Hepatocyte (in vitro differentiated cells): ENCODE data around the gene IKZF1. TPM values are rescaled to one million over a fixed set of nuclear protein-coding genes. Genes with fewer than 3 reads are reported as not detected.

Source experiments
- DNase-seq: peaks from one replicate; pipeline ENCODE4 v3.0.0-alpha.2; 2016; ENCODE audit warnings: low spot score
- H2AFZ ChIP-seq: fragments of 200-600 bp; sonication (generic); 2 replicates; pipeline ENCODE4 v1.6.0; 2016; ENCODE audit warnings: antibody characterized with exemption, mild to moderate bottlenecking
- H3K27ac ChIP-seq: fragments of 200-600 bp; sonication (generic); 2 replicates; pipeline ENCODE4 v1.5.1; 2016; ENCODE audit warnings: mild to moderate bottlenecking
- H3K27me3 ChIP-seq: fragments of 200-600 bp; sonication (generic); 2 replicates; pipeline ENCODE4 v1.6.1; 2016
- H3K36me3 ChIP-seq: fragments of 200-600 bp; sonication (generic); replicated peaks from 2 replicates; pipeline ENCODE4 v1.5.1; 2016; ENCODE audit warnings: low read depth; ENCODE audit not compliant: insufficient read depth
- H3K4me1 ChIP-seq: fragments of 200-600 bp; sonication (generic); 2 replicates; pipeline ENCODE4 v1.5.1; 2016; ENCODE audit warnings: mild to moderate bottlenecking, moderate library complexity; ENCODE audit not compliant: insufficient read depth
- H3K4me2 ChIP-seq: fragments of 200-600 bp; sonication (generic); 2 replicates; pipeline ENCODE4 v1.6.0; 2016
- H3K4me3 ChIP-seq: fragments of 200-600 bp; sonication (generic); 2 replicates; pipeline ENCODE4 v1.5.1; 2016; ENCODE audit warnings: mild to moderate bottlenecking
- H3K79me2 ChIP-seq: fragments of 200-600 bp; sonication (generic); 2 replicates; pipeline ENCODE4 v1.6.0; 2017; ENCODE audit warnings: mild to moderate bottlenecking
- H3K9me2 ChIP-seq: fragments of 200-600 bp; sonication (generic); replicated peaks from 2 replicates; pipeline ENCODE4 v1.6.0; 2017; ENCODE audit warnings: mild to moderate bottlenecking; ENCODE audit not compliant: insufficient read depth
- H3K9me3 ChIP-seq: fragments of 200-600 bp; sonication (generic); 2 replicates; pipeline ENCODE4 v1.5.1; 2016; ENCODE audit warnings: low read depth, mild to moderate bottlenecking
- H4K20me1 ChIP-seq: fragments of 200-600 bp; sonication (generic); 2 replicates; pipeline ENCODE4 v1.6.0; 2016; ENCODE audit warnings: mild to moderate bottlenecking; ENCODE audit not compliant: insufficient read depth, poor library complexity, severe bottlenecking
- EZH2 ChIP-seq: fragments of 200-600 bp; sonication (generic); IDR thresholded peaks from 2 replicates; pipeline ENCODE4 v1.6.1; 2016; ENCODE audit warnings: antibody characterized with exemption, mild to moderate bottlenecking, borderline replicate concordance
- EZH2phosphoT487 ChIP-seq: fragments of 200-600 bp; sonication (generic); IDR thresholded peaks from one replicate; pipeline ENCODE4 v1.6.1; 2018; ENCODE audit warnings: antibody characterized with exemption, mild to moderate bottlenecking, low read depth, moderate library complexity; ENCODE audit not compliant: unreplicated experiment, severe bottlenecking
- WGBS: methylation state at CpG from one replicate; pipeline ENCODE4 v1.1.6; 2016; ENCODE audit warnings: low lambda C conversion rate; ENCODE audit errors: missing lambda C conversion rate; 5-methylcytosine and 5-hydroxymethylcytosine counted together
- polyA plus RNA-seq: library from polyadenylated mRNA; unstranded; fragments of >200 nt; fragmentation: Nextera tagmentation; extraction: Ambion mirVana; gene quantifications from 2 replicates; pipeline ENCODE4 v1.2.1, GENCODE V29; 2016
- total RNA-seq: library from RNA; depleted of rRNA; stranded (reverse); fragments of >200 nt; gene quantifications from 2 replicates; pipeline ENCODE4 v1.2.3, GENCODE V29; 2014
- TF ChIP-seq, protein P1 (sequence below): fragments of 200-600 bp; sonication (generic); IDR thresholded peaks from 2 replicates; pipeline ENCODE4 v1.5.1; 2016; ENCODE audit warnings: antibody characterized with exemption, mild to moderate bottlenecking; ENCODE audit not compliant: poor library complexity

The IKZF1 gene
- total and polyA plus RNA-seq, 2 experiments from 2014 or later, result 0.16 to 0.47 TPM

DNA sequence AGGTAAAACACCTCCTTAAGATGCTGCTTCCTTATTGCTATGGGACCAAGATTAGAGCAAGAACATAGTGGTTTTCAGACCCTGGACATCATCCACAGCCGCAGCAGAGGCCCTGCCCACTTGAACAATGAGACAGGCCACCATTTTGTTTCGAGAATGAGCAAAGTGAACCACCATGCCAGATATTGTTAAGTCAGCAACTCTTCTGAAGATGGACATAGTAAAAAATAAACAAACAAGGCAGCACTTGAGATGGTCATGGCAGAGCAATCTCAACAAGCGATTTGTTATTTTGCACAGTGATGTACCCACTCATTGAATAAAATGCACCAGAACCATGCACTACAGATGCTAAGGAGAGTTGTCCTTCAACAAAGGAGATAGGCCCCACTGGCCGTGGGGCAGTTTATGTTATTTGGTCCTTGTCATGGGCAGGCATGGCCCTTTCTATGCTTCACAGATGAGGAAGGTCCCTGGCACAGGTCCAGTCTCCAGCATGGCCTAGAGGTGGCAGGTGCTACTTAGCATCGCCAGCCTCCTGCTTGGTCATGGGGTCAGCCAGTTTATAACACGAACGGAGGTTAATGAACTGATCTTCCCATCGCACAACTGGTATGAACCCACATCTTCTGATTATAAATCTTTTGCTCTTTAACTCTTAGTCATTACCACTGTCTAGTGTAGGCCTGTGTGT is 44.1 kb downstream of the IKZF1 start:
- Histone ChIP-seq H3K79me2 (no peaks in the 10 kb centered on the region), H3K9me3 (no peaks in the 10 kb centered on the region), H3K4me2 (no peak overlapping the region), H3K4me1 (no peaks in the 10 kb centered on the region), H3K36me3 (no peaks in the 10 kb centered on the region), H2AFZ (no peak overlapping the region), H3K27me3 (peaks cover 3% of the 10 kb centered on the region), H4K20me1 (no peaks in the 10 kb centered on the region), H3K9me2 (no peaks in the 10 kb centered on the region), H3K4me3 (no peak overlapping the region), H3K27ac (no peak overlapping the region)
- no peak for TF ChIP-seq EZH2
- no peak for TF ChIP-seq EZH2phosphoT487
- TF ChIP-seq, protein P1, sequence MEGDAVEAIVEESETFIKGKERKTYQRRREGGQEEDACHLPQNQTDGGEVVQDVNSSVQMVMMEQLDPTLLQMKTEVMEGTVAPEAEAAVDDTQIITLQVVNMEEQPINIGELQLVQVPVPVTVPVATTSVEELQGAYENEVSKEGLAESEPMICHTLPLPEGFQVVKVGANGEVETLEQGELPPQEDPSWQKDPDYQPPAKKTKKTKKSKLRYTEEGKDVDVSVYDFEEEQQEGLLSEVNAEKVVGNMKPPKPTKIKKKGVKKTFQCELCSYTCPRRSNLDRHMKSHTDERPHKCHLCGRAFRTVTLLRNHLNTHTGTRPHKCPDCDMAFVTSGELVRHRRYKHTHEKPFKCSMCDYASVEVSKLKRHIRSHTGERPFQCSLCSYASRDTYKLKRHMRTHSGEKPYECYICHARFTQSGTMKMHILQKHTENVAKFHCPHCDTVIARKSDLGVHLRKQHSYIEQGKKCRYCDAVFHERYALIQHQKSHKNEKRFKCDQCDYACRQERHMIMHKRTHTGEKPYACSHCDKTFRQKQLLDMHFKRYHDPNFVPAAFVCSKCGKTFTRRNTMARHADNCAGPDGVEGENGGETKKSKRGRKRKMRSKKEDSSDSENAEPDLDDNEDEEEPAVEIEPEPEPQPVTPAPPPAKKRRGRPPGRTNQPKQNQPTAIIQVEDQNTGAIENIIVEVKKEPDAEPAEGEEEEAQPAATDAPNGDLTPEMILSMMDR, result no peak
- 93% methylated on average over 8 of the region's 8 CpGs for WGBS
- DNase-seq, result no peak

DNA sequence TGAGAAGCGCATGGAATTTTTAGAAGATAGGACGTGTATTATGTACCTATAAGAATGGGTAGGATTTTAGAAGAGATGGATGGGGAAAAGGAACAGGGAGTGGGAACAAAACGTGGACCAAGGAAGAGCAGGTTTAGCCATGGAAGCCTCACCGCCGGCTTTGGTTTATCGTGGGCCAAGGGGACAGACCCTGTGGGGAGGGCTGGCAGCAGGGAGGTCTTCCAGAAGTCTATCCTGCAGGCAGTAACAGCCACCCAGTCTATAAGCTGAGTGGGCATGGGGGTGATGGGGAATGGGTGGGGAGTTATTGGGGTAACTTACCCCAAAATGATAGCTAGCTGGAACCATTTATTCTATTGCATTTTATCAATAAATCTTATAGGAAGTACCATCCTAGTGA is 44.9 kb downstream of the IKZF1 start:
- Histone ChIP-seq H3K4me1 (no peaks in the 10 kb centered on the region), H2AFZ (no peak overlapping the region), H3K79me2 (no peaks in the 10 kb centered on the region), H3K4me3 (no peak overlapping the region), H3K27ac (no peak overlapping the region), H3K36me3 (no peaks in the 10 kb centered on the region), H3K9me3 (no peaks in the 10 kb centered on the region), H3K27me3 (peaks cover 3% of the 10 kb centered on the region), H4K20me1 (no peaks in the 10 kb centered on the region), H3K4me2 (no peak overlapping the region), H3K9me2 (no peaks in the 10 kb centered on the region)
- DNase-seq, result no peak
- TF ChIP-seq, protein P1, result no peak
- no peak for TF ChIP-seq EZH2
- TF ChIP-seq EZH2phosphoT487, result no peak
- 91% methylated on average over 6 of the region's 6 CpGs for WGBS

DNA sequence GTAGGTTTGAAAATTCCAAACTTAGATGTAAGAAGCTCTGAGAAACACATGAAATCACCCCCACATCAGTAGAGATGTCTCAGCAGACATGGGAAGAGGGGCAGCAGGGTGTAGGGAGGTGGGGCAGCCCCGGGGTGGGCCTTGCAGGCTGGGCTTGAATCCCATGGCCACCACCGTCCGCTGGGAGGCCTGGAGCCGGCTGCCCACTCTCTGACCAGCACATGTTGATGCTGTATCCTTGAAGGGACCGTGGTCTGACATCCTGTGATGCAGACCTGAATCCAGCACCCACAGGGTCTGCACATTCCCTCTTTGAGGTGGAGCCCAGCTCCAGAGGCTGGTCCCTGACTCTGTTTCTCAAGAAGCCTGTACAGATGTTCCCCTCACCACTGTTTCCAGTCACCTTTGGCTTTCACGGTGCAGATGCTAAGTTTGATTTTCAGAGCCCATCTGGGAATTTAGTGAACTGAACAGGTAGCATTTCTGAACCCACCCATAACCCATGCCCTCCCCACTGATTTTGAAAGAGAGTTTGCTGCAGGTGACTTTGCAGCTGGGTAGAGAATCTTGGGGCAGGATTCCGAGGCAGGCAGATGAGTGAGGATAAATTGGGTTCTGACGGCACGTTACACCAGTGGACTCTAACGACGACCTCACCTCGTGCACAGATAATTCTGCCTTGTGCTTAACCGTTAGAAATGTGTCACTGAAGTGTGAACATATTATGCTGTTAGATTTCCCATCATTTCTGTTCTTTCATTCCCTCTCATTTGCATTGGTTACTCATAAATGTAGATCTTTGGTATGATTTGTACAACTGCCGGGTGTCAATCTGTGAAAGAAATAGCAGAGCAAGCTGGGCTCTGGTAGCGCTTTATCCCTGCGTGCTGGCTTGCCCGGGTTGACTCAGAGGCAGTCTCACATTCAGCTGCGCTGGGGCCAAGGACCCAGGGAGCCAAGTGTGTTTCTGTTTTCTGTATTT is 45.7 kb downstream of the IKZF1 start:
- Histone ChIP-seq H3K4me1 (no peaks in the 10 kb centered on the region), H3K4me2 (no peak overlapping the region), H2AFZ (no peak overlapping the region), H3K79me2 (no peaks in the 10 kb centered on the region), H3K36me3 (no peaks in the 10 kb centered on the region), H3K4me3 (no peak overlapping the region), H4K20me1 (no peaks in the 10 kb centered on the region), H3K9me2 (no peaks in the 10 kb centered on the region), H3K27me3 (peaks cover 3% of the 10 kb centered on the region), H3K27ac (no peak overlapping the region), H3K9me3 (no peaks in the 10 kb centered on the region)
- no peak for DNase-seq
- 90% methylated on average over 18 of the region's 18 CpGs for WGBS
- TF ChIP-seq EZH2phosphoT487, result no peak
- no peak for TF ChIP-seq EZH2
- TF ChIP-seq, protein P1, result no peak
